Thyroid gland (tissue), 4 donors: ENCODE data around the gene CCL18.

ENCODE experiments used
- POLR2A ChIP-seq, 2 donors: fragments of 450-650 bp; IDR thresholded peaks; one replicate each; pipeline ENCODE4 v1.6.1; 2017; ENCODE audit warnings: antibody characterized with exemption in 2 of 2, mild to moderate bottlenecking in 2 of 2, moderate library complexity in 1 of 2
- TF ChIP-seq, protein P1 (sequence below), 6 experiments: fragments of 200-600 bp in 3 of 6; fragments of 450-650 bp in 3 of 6; sonication (generic) in 3 of 6; IDR thresholded peaks; one replicate each; pipeline ENCODE4 v1.5.1; 2016 to 2019; ENCODE audit warnings: antibody characterized with exemption in 6 of 6, mild to moderate bottlenecking in 2 of 6, inconsistent platforms in 1 of 6, moderate library complexity in 1 of 6

- TF ChIP-seq, protein P1, sequence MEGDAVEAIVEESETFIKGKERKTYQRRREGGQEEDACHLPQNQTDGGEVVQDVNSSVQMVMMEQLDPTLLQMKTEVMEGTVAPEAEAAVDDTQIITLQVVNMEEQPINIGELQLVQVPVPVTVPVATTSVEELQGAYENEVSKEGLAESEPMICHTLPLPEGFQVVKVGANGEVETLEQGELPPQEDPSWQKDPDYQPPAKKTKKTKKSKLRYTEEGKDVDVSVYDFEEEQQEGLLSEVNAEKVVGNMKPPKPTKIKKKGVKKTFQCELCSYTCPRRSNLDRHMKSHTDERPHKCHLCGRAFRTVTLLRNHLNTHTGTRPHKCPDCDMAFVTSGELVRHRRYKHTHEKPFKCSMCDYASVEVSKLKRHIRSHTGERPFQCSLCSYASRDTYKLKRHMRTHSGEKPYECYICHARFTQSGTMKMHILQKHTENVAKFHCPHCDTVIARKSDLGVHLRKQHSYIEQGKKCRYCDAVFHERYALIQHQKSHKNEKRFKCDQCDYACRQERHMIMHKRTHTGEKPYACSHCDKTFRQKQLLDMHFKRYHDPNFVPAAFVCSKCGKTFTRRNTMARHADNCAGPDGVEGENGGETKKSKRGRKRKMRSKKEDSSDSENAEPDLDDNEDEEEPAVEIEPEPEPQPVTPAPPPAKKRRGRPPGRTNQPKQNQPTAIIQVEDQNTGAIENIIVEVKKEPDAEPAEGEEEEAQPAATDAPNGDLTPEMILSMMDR (IDR thresholded peaks at IDR 0.05): no peak
- TF ChIP-seq POLR2A (IDR thresholded peaks at IDR 0.05): no peak
Measured at GRCh38 chr17:36070427-36070826, 6.4 kb downstream of the CCL18 start.
